ENCODE data around the gene ASGR1. TPM values are rescaled to one million over a fixed set of nuclear protein-coding genes. Genes with fewer than 3 reads are reported as not detected.
"Not testable (repeated sequence)": the region's sequence is repeated elsewhere in the genome, so short reads cannot be mapped to it uniquely, and the experiment has no call there.

The ASGR1 gene
- total RNA-seq, 2 donors from 2014 or later, result 1.5 to 2.1 TPM

DNA sequence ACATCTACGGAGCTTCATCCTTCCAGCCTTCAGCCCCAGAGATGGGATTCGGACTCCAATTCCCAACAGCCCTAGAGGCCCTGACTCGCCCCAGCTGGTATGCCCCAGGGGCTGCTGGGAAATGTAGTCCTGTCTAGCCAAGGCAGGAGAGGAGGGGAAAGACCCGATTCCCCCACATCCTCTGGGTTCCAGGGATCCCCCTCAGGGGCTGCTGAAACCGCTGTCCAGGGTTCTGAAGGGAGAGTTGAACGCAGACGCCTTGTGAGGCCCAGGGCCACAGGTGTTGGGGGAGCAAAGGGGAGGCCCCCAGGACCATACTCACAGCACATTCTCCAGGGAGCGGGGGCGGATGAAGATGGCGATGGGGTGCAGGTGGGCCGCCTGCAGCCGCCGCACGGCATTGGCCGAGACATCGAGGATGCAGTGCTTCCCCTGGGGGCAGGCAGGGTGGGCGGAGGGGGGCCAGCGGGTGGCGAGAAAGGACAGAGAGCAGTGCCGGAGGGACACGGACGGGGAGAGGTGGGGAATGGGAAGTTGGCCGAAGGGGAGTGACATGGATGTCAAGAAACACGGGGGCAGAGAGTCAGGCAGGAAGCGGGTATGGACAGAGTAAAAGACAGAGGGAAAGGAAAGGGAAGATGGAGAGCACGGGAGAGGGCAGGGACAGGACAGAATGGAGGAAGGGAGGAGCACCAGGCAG is 12.6 kb upstream of the ASGR1 start:
- Mint-ChIP-seq H3K4me1 (ENCODE audit: low read depth) (no peaks in the 10 kb centered on the region), H3K27ac (no peak overlapping the region), H3K9me3 (no peaks in the 10 kb centered on the region), H3K27me3 (ENCODE audit: low read depth) (no peaks in the 10 kb centered on the region), H3K36me3 (ENCODE audit: insufficient read depth in 2 of 2) (peaks cover 0 to 3% of the 10 kb centered on the region in 2 donors), H3K4me3 (no peak overlapping the region)
- ATAC-seq (replicated peaks in 1 of 2) (no peak), DNase-seq (no peak)

GRCh38 chr17:7191069-7191468 is 11.9 kb upstream of the ASGR1 start:
- no peaks in the 10 kb centered on the region for H3K4me1 Mint-ChIP-seq (ENCODE audit: low read depth)
- H3K9me3 Mint-ChIP-seq, result no peaks in the 10 kb centered on the region
- DNase-seq (no peak), ATAC-seq (replicated peaks in 1 of 2) (no peak)
- peaks cover 0 to 3% of the 10 kb centered on the region in 2 donors for H3K36me3 Mint-ChIP-seq (ENCODE audit: insufficient read depth in 2 of 2)
- H3K4me3 Mint-ChIP-seq, result no peak overlapping the region
- H3K27ac Mint-ChIP-seq, result no peak overlapping the region
- no peaks in the 10 kb centered on the region for H3K27me3 Mint-ChIP-seq (ENCODE audit: low read depth)

- Mint-ChIP-seq H3K9me3 (no peaks in the 10 kb centered on the region), H3K4me3 (no peak overlapping the region), H3K4me1 (ENCODE audit: low read depth) (no peaks in the 10 kb centered on the region), H3K27ac (no peak overlapping the region), H3K27me3 (ENCODE audit: low read depth) (no peaks in the 10 kb centered on the region), H3K36me3 (ENCODE audit: insufficient read depth in 2 of 2) (peaks cover 0 to 3% of the 10 kb centered on the region in 2 donors)
- no peak for DNase-seq
- no peak for ATAC-seq (replicated peaks in 1 of 2)
These were observed 11.2 kb upstream of the ASGR1 start for GRCh38 chr17:7190276-7190917.

GRCh38 chr17:7186241-7186640 is 7.1 kb upstream of the ASGR1 start:
- DNase-seq (no peak), ATAC-seq (replicated peaks in 1 of 2) (no peak)
- no peaks in the 10 kb centered on the region for H3K36me3 Mint-ChIP-seq (ENCODE audit: insufficient read depth in 2 of 2)
- H3K27me3 Mint-ChIP-seq (ENCODE audit: low read depth), result no peaks in the 10 kb centered on the region
- no peaks in the 10 kb centered on the region for H3K9me3 Mint-ChIP-seq
- H3K4me3 Mint-ChIP-seq, result no peak overlapping the region
- no peak overlapping the region for H3K27ac Mint-ChIP-seq
- no peaks in the 10 kb centered on the region for H3K4me1 Mint-ChIP-seq (ENCODE audit: low read depth)

- no peaks in the 10 kb centered on the region for H3K36me3 Mint-ChIP-seq (ENCODE audit: insufficient read depth in 2 of 2)
- no peaks in the 10 kb centered on the region for H3K4me1 Mint-ChIP-seq (ENCODE audit: low read depth)
- H3K9me3 Mint-ChIP-seq, result no peaks in the 10 kb centered on the region
- ATAC-seq (replicated peaks in 1 of 2) (no peak), DNase-seq (no peak)
- H3K4me3 Mint-ChIP-seq, result no peak overlapping the region
- H3K27ac Mint-ChIP-seq, result no peak overlapping the region
- no peaks in the 10 kb centered on the region for H3K27me3 Mint-ChIP-seq (ENCODE audit: low read depth)
These were observed 5.5 kb upstream of the ASGR1 start for GRCh38 chr17:7184647-7185046.

GRCh38 chr17:7184091-7184488 is 4.9 kb upstream of the ASGR1 start:
- no peaks in the 10 kb centered on the region for H3K27me3 Mint-ChIP-seq (ENCODE audit: low read depth)
- H3K4me3 Mint-ChIP-seq, result no peak overlapping the region
- ATAC-seq (replicated peaks in 1 of 2), result no peak
- no peaks in the 10 kb centered on the region for H3K36me3 Mint-ChIP-seq (ENCODE audit: insufficient read depth in 2 of 2)
- no peak overlapping the region for H3K27ac Mint-ChIP-seq
- no peak for DNase-seq
- H3K9me3 Mint-ChIP-seq, result no peaks in the 10 kb centered on the region
- H3K4me1 Mint-ChIP-seq (ENCODE audit: low read depth), result no peaks in the 10 kb centered on the region

DNA sequence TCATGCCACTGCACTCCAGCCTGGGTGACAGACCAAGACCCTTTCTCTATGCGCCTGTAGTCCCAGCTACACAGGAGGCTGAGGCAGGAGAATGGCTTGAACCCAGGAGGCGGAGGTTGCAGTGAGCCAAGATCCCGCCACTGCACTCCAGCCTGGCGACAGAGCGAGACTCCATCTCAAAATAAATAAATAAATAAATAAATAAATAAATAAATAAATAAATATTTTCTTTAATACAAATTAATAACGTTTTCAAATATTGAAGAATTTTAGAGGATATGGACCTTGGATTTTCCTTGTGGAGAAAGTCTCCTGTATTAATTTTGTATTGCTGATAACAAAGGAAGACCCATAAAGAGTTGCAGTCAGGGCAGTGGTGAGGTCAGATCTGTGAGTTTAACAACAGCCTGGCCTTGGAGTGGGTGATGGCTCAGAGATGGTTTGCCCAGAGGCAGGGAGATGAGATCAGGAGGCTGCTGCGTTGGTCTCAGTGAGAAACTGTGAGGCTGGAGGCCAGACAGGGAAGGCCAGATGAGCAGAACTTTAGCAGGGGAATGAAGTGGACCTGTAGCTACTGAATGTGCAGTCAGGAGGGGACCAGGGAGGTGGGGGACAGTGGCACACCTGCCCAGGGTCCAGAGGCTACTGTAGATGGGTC is 4.4 kb upstream of the ASGR1 start:
- no peak overlapping the region for H3K4me3 Mint-ChIP-seq
- DNase-seq, result no peak
- ATAC-seq (replicated peaks in 1 of 2), result no peak
- no peaks in the 10 kb centered on the region for H3K27me3 Mint-ChIP-seq (ENCODE audit: low read depth)
- no peak overlapping the region for H3K27ac Mint-ChIP-seq
- H3K9me3 Mint-ChIP-seq, result no peaks in the 10 kb centered on the region
- no peaks in the 10 kb centered on the region for H3K4me1 Mint-ChIP-seq (ENCODE audit: low read depth)
- H3K36me3 Mint-ChIP-seq (ENCODE audit: insufficient read depth in 2 of 2), result no peaks in the 10 kb centered on the region

DNA sequence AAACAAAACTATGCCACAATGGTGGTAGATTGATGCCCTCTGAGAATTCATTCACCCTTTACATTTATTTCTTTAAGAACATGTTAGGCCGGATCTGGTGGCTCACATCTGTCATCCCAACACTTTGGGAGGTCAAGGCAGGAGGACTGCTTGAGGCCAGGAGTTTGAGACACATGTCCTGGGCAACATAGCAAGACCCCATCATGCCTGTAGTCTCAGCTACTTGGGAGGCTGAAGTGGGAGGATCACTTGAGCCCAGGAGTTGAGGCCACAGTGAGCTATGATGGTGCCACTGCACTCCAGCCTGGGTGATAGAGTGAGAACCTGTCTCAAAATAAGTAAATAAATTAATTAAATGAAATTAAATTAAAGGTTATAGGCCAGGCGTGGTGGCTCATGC is 2.9 kb upstream of the ASGR1 start:
- ATAC-seq (replicated peaks in 1 of 2); H3K4me3 Mint-ChIP-seq; H3K9me3 Mint-ChIP-seq; H3K27ac Mint-ChIP-seq; H3K36me3 Mint-ChIP-seq (ENCODE audit: insufficient read depth in 2 of 2); DNase-seq: not testable (repeated sequence)
- H3K4me1 Mint-ChIP-seq (ENCODE audit: low read depth), result peaks cover 12% of the 10 kb centered on the region
- peaks cover 11% of the 10 kb centered on the region for H3K27me3 Mint-ChIP-seq (ENCODE audit: low read depth)

GRCh38 chr17:7178973-7179316 is 225 bp downstream of the ASGR1 start:
- peaks cover 11% of the 10 kb centered on the region for H3K27me3 Mint-ChIP-seq (ENCODE audit: low read depth)
- no peak overlapping the region for H3K27ac Mint-ChIP-seq
- no peaks in the 10 kb centered on the region for H3K36me3 Mint-ChIP-seq (ENCODE audit: insufficient read depth in 2 of 2)
- peaks cover 12% of the 10 kb centered on the region for H3K4me1 Mint-ChIP-seq (ENCODE audit: low read depth)
- ATAC-seq (replicated peaks in 1 of 2) (no peak), DNase-seq (no peak)
- H3K9me3 Mint-ChIP-seq, result no peaks in the 10 kb centered on the region
- no peak overlapping the region for H3K4me3 Mint-ChIP-seq

DNA sequence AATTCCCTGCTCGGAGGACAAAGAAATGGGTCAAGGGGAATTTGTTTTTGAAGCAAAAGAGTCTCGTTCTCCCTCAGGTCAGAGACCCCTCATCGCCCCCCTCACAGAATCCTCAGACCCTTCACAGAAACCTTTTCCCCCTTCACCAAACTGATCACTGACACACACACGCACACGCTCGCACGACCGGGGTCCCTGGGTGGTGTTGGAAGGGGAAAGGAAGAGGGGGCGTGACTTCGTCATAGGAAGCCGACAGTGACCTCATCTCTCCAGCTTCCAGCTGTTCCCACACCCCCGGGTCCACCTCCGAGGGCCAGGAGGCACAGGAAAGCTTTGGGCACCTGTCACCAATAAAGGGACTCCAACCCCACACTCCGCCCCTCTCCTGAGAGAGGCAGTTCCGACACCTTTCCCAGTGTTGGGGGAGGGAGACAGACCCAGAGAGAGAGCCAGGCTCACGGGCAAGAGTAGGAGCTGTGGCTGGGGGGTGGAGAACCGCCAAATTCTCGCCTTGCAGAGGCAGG is 1.2 kb downstream of the ASGR1 start:
- Mint-ChIP-seq H3K36me3 (ENCODE audit: insufficient read depth in 2 of 2) (no peaks in the 10 kb centered on the region), H3K4me1 (ENCODE audit: low read depth) (peaks cover 12% of the 10 kb centered on the region), H3K27ac (no peak overlapping the region), H3K4me3 (peak overlapping the region; percentile 77 to 82), H3K9me3 (no peaks in the 10 kb centered on the region), H3K27me3 (ENCODE audit: low read depth) (peaks cover 11% of the 10 kb centered on the region)
- peak in 1 of 2 donors; percentile 34 for ATAC-seq (replicated peaks in 1 of 2)
- peak in 1 of 2 donors; percentile 11 for DNase-seq

GRCh38 chr17:7177191-7177953 is 1.8 kb downstream of the ASGR1 start:
- no peaks in the 10 kb centered on the region for H3K9me3 Mint-ChIP-seq

GRCh38 chr17:7176841-7177190 is 2.4 kb downstream of the ASGR1 start:
- ATAC-seq (replicated peaks in 1 of 2) (no peak), DNase-seq (no peak)
- H3K4me1 Mint-ChIP-seq (ENCODE audit: low read depth), result peaks cover 12% of the 10 kb centered on the region
- no peak overlapping the region for H3K27ac Mint-ChIP-seq
- no peaks in the 10 kb centered on the region for H3K36me3 Mint-ChIP-seq (ENCODE audit: insufficient read depth in 2 of 2)
- no peaks in the 10 kb centered on the region for H3K9me3 Mint-ChIP-seq
- H3K4me3 Mint-ChIP-seq, result no peak overlapping the region
- peaks cover 11% of the 10 kb centered on the region for H3K27me3 Mint-ChIP-seq (ENCODE audit: low read depth)

More at GRCh38 chr17:7177191-7177953, 1.8 kb downstream of the ASGR1 start:
- peak; percentile 88 to 89 for ATAC-seq (replicated peaks in 1 of 2)
- peaks cover 11% of the 10 kb centered on the region for H3K27me3 Mint-ChIP-seq (ENCODE audit: low read depth)
- peak overlapping the region; percentile 77 to 82 for H3K4me3 Mint-ChIP-seq
- H3K4me1 Mint-ChIP-seq (ENCODE audit: low read depth), result peaks cover 12% of the 10 kb centered on the region
- no peaks in the 10 kb centered on the region for H3K36me3 Mint-ChIP-seq (ENCODE audit: insufficient read depth in 2 of 2)
- peak; percentile 76 for DNase-seq
- no peak overlapping the region for H3K27ac Mint-ChIP-seq
